ENCODE results near the gene CNKSR3. TPM values are rescaled to one million over a fixed set of nuclear protein-coding genes. Genes with fewer than 3 reads are reported as not detected.

Gene CNKSR3
- total RNA-seq, 3 donors from 2014 or later = 0.08 to 1.3 (median 0.29) TPM

GRCh38 chr6:154450498-154450897, 60.0 kb downstream of the CNKSR3 start:
- Mint-ChIP-seq H3K27me3 (ENCODE audit: low read depth) (no peaks in the 10 kb centered on the region), H3K4me3 (no peak overlapping the region), H3K4me1 (ENCODE audit: low read depth) (no peaks in the 10 kb centered on the region), H3K9me3 (no peaks in the 10 kb centered on the region), H3K36me3 (ENCODE audit: insufficient read depth) (no peaks in the 10 kb centered on the region)
- no peak for ATAC-seq
- DNase-seq = no peak

GRCh38 chr6:154448448-154449096, 61.9 kb downstream of the CNKSR3 start:
- Mint-ChIP-seq H3K36me3 (ENCODE audit: insufficient read depth) (no peaks in the 10 kb centered on the region), H3K27me3 (ENCODE audit: low read depth) (no peaks in the 10 kb centered on the region), H3K9me3 (no peaks in the 10 kb centered on the region), H3K4me1 (ENCODE audit: low read depth) (no peaks in the 10 kb centered on the region), H3K4me3 (no peak overlapping the region)
- DNase-seq (no peak), ATAC-seq (no peak)

DNA sequence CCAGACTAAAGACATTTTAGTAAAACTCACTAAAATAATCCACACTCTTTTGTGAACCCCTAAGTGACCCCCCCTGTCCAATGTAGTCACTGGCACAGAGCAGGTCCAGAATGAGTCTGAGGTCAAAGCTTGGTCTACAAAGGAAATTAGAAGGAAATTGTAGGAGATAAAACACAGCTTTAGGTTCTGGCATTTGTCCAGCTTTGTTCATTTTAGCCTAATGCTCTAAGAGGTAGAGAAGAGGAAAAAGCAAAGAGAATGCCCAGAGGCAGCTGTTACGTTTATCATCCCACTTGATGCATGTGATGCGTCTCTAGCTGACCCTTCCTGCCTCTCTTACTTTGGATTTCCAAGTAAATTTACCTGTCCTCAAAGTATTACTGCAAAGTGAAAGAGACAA, 62.5 kb downstream of the CNKSR3 start:
- ATAC-seq = no peak
- H3K4me1 Mint-ChIP-seq (ENCODE audit: low read depth) = no peaks in the 10 kb centered on the region
- H3K27me3 Mint-ChIP-seq (ENCODE audit: low read depth) = no peaks in the 10 kb centered on the region
- no peak for DNase-seq
- no peaks in the 10 kb centered on the region for H3K9me3 Mint-ChIP-seq
- H3K4me3 Mint-ChIP-seq = no peak overlapping the region
- H3K36me3 Mint-ChIP-seq (ENCODE audit: insufficient read depth) = no peaks in the 10 kb centered on the region

GRCh38 chr6:154446984-154447383, 63.5 kb downstream of the CNKSR3 start:
- DNase-seq (no peak), ATAC-seq (no peak)
- Mint-ChIP-seq H3K4me1 (ENCODE audit: low read depth) (no peaks in the 10 kb centered on the region), H3K36me3 (ENCODE audit: insufficient read depth) (no peaks in the 10 kb centered on the region), H3K4me3 (no peak overlapping the region), H3K9me3 (no peaks in the 10 kb centered on the region), H3K27me3 (ENCODE audit: low read depth) (no peaks in the 10 kb centered on the region)

DNA sequence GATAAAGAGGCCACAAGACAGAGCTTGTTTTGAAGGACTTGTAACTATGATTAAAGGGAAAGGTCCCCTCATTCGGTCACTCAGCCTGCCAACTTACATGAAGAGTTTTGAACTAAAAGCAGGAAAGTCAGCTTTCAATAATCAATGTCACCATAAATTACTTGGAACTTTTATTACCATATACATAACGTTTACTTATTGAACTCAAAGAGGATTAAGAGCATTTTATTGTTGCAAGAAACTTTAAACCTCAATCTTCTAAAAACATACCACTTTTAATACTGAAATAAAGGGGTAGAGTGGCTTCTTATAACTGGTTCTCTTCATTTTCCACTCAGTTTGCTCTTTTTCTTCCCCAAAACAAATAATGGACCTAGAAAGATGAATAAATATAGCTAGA, 65.1 kb downstream of the CNKSR3 start:
- H3K4me1 Mint-ChIP-seq (ENCODE audit: low read depth) = no peaks in the 10 kb centered on the region
- ATAC-seq (no peak), DNase-seq (no peak)
- no peak overlapping the region for H3K4me3 Mint-ChIP-seq
- H3K27me3 Mint-ChIP-seq (ENCODE audit: low read depth) = no peaks in the 10 kb centered on the region
- H3K36me3 Mint-ChIP-seq (ENCODE audit: insufficient read depth) = no peaks in the 10 kb centered on the region
- no peaks in the 10 kb centered on the region for H3K9me3 Mint-ChIP-seq

DNA sequence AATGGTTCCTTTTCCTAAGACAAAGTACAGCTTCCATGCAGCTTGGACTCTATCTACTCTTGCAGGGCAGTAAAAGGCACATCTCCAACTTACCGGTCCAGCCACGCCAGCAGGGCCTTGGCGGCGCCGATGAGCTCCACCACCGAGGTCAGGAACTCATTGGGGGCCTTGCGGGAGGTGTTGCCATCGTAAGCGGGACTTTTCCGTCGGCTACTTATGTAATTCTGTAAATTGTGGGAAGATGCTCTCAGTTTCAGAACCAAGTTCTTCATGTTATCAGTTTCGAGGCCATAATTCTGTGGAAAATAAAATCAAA, 68.5 kb downstream of the CNKSR3 start:
- Mint-ChIP-seq H3K9me3 (no peaks in the 10 kb centered on the region), H3K4me3 (no peak overlapping the region)
- no peak for DNase-seq

DNA sequence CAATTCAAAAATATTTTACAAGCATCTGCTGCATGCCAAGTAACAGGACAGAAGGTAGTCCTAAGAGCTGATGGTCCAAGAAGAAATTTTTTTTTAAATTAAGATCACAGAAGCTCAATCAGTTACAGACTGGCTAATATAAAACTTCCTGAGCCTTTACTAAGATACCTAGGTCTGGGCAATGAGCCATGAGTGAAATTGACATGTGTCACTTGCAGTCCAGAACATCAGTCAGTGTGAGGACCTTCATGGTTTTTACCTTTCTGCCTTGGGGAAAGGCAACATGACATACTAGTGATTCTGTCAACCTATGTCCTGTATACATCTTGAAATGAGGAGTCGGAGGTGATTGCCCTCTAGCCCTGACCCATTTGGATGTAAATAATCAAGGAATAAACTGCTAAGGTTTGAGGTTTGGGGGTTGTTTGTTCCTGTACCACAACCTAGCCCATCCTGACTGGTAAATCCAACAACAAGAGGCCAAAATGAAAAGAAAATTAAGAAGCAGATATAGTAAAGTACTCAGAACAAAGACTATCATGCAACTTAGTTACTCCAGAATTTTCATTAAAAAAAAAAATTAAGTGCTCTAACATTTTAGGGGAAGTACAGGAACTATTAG, 70.0 kb downstream of the CNKSR3 start:
- Mint-ChIP-seq H3K9me3 (no peaks in the 10 kb centered on the region), H3K4me1 (ENCODE audit: low read depth) (no peaks in the 10 kb centered on the region), H3K36me3 (ENCODE audit: insufficient read depth) (no peaks in the 10 kb centered on the region), H3K4me3 (no peak overlapping the region), H3K27me3 (ENCODE audit: low read depth) (peaks cover 13% of the 10 kb centered on the region)
- no peak for ATAC-seq
- no peak for DNase-seq

More for the DNA sequence above, 68.5 kb downstream of the CNKSR3 start:
- Mint-ChIP-seq H3K27me3 (ENCODE audit: low read depth) (peaks cover 13% of the 10 kb centered on the region), H3K36me3 (ENCODE audit: insufficient read depth) (no peaks in the 10 kb centered on the region), H3K4me1 (ENCODE audit: low read depth) (no peaks in the 10 kb centered on the region)
- ATAC-seq = no peak

DNA sequence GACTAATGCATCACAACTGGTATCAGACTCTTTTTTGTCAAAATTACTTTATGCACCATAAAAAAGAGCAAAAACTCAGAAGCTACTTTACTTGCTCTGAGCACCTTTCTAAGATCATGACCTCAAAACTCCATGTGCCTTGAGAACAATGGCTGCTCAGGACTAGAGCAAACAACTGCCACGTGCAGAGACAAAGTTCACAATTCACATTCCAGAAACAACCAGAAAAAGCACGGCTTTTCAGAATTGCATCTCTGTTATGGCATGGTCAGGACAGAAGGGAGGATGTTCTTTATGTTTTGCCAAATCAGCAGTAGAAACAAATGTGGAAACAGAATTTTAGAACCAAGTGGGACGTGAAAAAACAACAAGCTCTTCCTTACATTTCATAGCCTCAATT, 70.5 kb downstream of the CNKSR3 start:
- H3K27me3 Mint-ChIP-seq (ENCODE audit: low read depth) = peaks cover 13% of the 10 kb centered on the region
- no peaks in the 10 kb centered on the region for H3K9me3 Mint-ChIP-seq
- no peaks in the 10 kb centered on the region for H3K36me3 Mint-ChIP-seq (ENCODE audit: insufficient read depth)
- H3K4me3 Mint-ChIP-seq = no peak overlapping the region
- ATAC-seq = no peak
- no peaks in the 10 kb centered on the region for H3K4me1 Mint-ChIP-seq (ENCODE audit: low read depth)
- no peak for DNase-seq

DNA sequence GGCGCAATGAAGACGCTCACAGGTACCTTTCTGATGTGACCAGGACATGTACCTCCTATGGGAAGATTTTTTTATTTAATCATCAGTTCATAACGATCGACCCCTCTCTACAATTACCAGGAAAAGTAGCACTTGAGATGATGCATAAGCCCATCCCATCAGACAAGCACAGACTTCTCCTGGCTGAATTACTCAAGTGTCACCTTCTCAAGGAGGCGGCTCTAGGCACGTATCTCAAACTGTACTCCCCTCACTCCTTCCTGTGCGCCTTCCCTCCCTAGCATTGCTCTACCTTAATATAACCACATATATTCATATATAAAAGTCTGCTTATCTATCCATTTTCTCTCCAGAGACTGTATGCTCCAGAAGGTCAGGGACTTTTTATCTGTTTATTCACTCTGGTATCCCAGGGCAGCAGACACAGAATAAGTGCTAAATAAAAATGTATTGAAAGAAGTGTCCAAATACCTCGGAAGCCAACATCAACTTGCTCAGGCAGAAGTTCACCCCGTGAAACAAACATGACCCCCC, 71.5 kb downstream of the CNKSR3 start:
- H3K4me3 Mint-ChIP-seq = no peak overlapping the region
- no peaks in the 10 kb centered on the region for H3K4me1 Mint-ChIP-seq (ENCODE audit: low read depth)
- no peaks in the 10 kb centered on the region for H3K36me3 Mint-ChIP-seq (ENCODE audit: insufficient read depth)
- ATAC-seq (no peak), DNase-seq (no peak)
- peaks cover 13% of the 10 kb centered on the region for H3K27me3 Mint-ChIP-seq (ENCODE audit: low read depth)
- no peaks in the 10 kb centered on the region for H3K9me3 Mint-ChIP-seq

- ATAC-seq (no peak), DNase-seq (no peak)
- H3K27me3 Mint-ChIP-seq (ENCODE audit: low read depth) = peaks cover 13% of the 10 kb centered on the region
- H3K4me1 Mint-ChIP-seq (ENCODE audit: low read depth) = no peaks in the 10 kb centered on the region
- no peak overlapping the region for H3K4me3 Mint-ChIP-seq
- H3K9me3 Mint-ChIP-seq = peaks cover 11% of the 10 kb centered on the region
- H3K36me3 Mint-ChIP-seq (ENCODE audit: insufficient read depth) = no peaks in the 10 kb centered on the region
These were observed 75.0 kb downstream of the CNKSR3 start for GRCh38 chr6:154435400-154435945.

GRCh38 chr6:154434662-154435061, 75.8 kb downstream of the CNKSR3 start:
- H3K9me3 Mint-ChIP-seq = peaks cover 11% of the 10 kb centered on the region
- DNase-seq (no peak), ATAC-seq (no peak)
- peaks cover 8% of the 10 kb centered on the region for H3K27me3 Mint-ChIP-seq (ENCODE audit: low read depth)
- H3K4me1 Mint-ChIP-seq (ENCODE audit: low read depth) = no peaks in the 10 kb centered on the region
- no peaks in the 10 kb centered on the region for H3K36me3 Mint-ChIP-seq (ENCODE audit: insufficient read depth)
- no peak overlapping the region for H3K4me3 Mint-ChIP-seq

- Mint-ChIP-seq H3K36me3 (ENCODE audit: insufficient read depth) (no peaks in the 10 kb centered on the region), H3K27me3 (ENCODE audit: low read depth) (peaks cover 2% of the 10 kb centered on the region), H3K9me3 (peaks cover 11% of the 10 kb centered on the region), H3K4me1 (ENCODE audit: low read depth) (no peaks in the 10 kb centered on the region), H3K4me3 (no peak overlapping the region)
- DNase-seq (no peak), ATAC-seq (no peak)
These were observed 76.8 kb downstream of the CNKSR3 start for GRCh38 chr6:154433477-154434241.

DNA sequence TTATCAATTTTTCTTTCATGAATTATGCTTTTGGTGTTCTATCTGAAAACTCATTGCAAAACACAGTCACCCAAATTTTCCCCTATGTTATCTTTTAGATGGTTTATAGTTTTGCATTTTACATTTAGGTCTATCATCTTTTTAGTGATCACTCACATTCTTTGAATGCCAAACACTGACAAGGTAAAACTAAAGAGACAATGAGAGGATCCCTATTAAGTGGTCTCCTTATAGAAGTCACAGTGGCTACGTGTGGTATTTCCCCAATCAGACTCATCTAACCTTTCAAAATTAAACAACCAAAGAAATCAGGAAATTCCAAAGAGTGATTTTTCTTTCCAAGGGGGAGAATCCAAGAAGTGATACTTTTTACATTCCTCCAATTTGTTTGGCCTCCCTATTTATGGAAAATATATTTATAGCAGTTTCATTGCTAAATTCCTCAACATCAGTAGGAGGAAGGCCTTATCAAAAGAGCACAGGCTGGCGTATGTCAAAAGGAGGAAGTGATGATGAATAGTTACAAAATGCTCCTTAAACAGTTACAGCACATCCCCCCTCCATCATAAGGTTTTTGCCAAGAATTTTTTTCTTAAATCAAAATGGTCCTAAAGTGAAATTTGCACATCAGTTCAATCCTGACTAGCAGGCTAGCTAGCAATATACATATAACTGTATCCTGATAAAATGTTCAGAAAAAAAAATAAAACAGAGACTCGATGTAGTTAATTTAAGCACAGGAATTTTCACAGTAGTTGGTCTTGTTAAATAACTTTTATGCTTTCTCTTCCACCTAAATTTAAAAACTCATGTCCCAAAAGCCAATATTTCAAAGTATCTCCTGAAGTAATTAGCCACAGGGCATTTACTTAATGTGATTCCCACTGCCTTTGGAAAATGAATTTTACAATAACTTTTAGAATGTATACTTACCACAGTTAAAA, 77.7 kb downstream of the CNKSR3 start:
- peaks cover 11% of the 10 kb centered on the region for H3K9me3 Mint-ChIP-seq

GRCh38 chr6:154430481-154430919, 80.0 kb downstream of the CNKSR3 start:
- H3K27me3 Mint-ChIP-seq (ENCODE audit: low read depth) = no peaks in the 10 kb centered on the region
- peaks cover 11% of the 10 kb centered on the region for H3K9me3 Mint-ChIP-seq
- DNase-seq (no peak), ATAC-seq (no peak)
- no peak overlapping the region for H3K4me3 Mint-ChIP-seq
- H3K4me1 Mint-ChIP-seq (ENCODE audit: low read depth) = no peaks in the 10 kb centered on the region
- H3K36me3 Mint-ChIP-seq (ENCODE audit: insufficient read depth) = no peaks in the 10 kb centered on the region

More for the DNA sequence above, 77.7 kb downstream of the CNKSR3 start:
- Mint-ChIP-seq H3K27me3 (ENCODE audit: low read depth) (no peaks in the 10 kb centered on the region), H3K4me1 (ENCODE audit: low read depth) (no peaks in the 10 kb centered on the region), H3K4me3 (no peak overlapping the region), H3K36me3 (ENCODE audit: insufficient read depth) (no peaks in the 10 kb centered on the region)
- ATAC-seq (no peak), DNase-seq (no peak)
